Measurements from ENCODE around the gene USP2.

GRCh38 chr11:119340335-119341221 lies 40.9 kb downstream of the USP2 start, which contains the start of gene C1QTNF5:
- TF ChIP-seq EP300 (IDR thresholded peaks at IDR 0.05; ENCODE audit: borderline replicate concordance in 1 of 2, low read depth in 2 of 2, low read length in 2 of 2) (no peak), CTCF (IDR thresholded peaks at IDR 0.05; ENCODE audit: control extremely low read depth in 1 of 3, insufficient read depth in 1 of 3, low read depth in 1 of 3, low read length in 3 of 3) (no peak), GTF2F1 (IDR thresholded peaks at IDR 0.05; ENCODE audit: borderline replicate concordance, low read depth, low read length) (no peak), POLR2A (IDR thresholded peaks at IDR 0.05; ENCODE audit: control extremely low read depth in 1 of 2, low read depth in 2 of 2, low read length in 2 of 2) (no peak), ATF2 (IDR thresholded peaks at IDR 0.05; ENCODE audit: low read length) (no peak), CEBPB (IDR thresholded peaks at IDR 0.05; ENCODE audit: low read depth, low read length) (no peak), KDM1A (IDR thresholded peaks at IDR 0.05; ENCODE audit: borderline replicate concordance, low read length) (0 out of 2 replicates have a peak, but pooled peaks have one; percentile 9), BCL11A (IDR thresholded peaks at IDR 0.05; ENCODE audit: low read depth in 2 of 2, low read length in 2 of 2) (no peak), RBBP5 (IDR thresholded peaks at IDR 0.05; ENCODE audit: borderline replicate concordance, low read depth, low read length) (no peak), SP2 (IDR thresholded peaks at IDR 0.05; ENCODE audit: low read length) (no peak)
